Measurements from ENCODE around the gene C1orf115. TPM values are rescaled to one million over a fixed set of nuclear protein-coding genes. Genes with fewer than 3 reads are reported as not detected.
A peak's percentile ranks its signal among the peaks of the same experiment; 100 is the strongest.
"Not testable (repeated sequence)": the region's sequence is repeated elsewhere in the genome, so short reads cannot be mapped to it uniquely, and the experiment has no call there.

The C1orf115 gene
- total and polyA plus RNA-seq, 7 donors, result 3.9 to 197 (median 8.9) TPM

DNA sequence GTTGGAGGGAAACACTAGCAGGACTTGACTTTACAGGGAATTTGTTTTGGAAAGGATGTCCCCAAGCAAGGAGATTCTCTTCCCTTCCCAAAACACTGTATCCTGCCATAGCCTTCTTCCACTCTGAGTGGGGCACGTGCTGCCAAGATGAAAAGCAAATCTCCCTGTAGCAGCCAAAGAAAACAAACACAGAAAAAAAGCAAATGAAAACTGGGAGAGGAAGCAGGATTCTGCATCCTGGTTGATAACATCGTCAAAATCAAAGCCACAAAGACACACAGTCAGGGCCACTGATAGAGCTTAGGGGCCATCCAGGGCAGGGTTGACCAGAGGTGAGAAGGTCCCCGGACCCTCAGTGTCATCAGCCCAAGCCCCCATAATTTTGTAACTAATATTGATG is 42.0 kb downstream of the C1orf115 start:
- DNase-seq, result no peak
- Histone ChIP-seq H3K9me3 (no peaks in the 10 kb centered on the region), H3K36me3 (no peaks in the 10 kb centered on the region), H3K4me1 (peaks cover 0 to 22% (median 11%) of the 10 kb centered on the region in 4 donors), H3K27me3 (no peaks in the 10 kb centered on the region), H3K4me3 (no peak overlapping the region), H3K27ac (peak overlapping the region; percentile 33 to 68 (median 42))
- WGBS, 2 donors, result 42 to 56% methylated on average over 3 of the region's 3 CpGs
- TF ChIP-seq POLR2AphosphoS5 (IDR thresholded peaks at IDR 0.05), result no peak
- no peak for TF ChIP-seq EP300 (IDR thresholded peaks at IDR 0.05)
- TF ChIP-seq, protein P1, sequence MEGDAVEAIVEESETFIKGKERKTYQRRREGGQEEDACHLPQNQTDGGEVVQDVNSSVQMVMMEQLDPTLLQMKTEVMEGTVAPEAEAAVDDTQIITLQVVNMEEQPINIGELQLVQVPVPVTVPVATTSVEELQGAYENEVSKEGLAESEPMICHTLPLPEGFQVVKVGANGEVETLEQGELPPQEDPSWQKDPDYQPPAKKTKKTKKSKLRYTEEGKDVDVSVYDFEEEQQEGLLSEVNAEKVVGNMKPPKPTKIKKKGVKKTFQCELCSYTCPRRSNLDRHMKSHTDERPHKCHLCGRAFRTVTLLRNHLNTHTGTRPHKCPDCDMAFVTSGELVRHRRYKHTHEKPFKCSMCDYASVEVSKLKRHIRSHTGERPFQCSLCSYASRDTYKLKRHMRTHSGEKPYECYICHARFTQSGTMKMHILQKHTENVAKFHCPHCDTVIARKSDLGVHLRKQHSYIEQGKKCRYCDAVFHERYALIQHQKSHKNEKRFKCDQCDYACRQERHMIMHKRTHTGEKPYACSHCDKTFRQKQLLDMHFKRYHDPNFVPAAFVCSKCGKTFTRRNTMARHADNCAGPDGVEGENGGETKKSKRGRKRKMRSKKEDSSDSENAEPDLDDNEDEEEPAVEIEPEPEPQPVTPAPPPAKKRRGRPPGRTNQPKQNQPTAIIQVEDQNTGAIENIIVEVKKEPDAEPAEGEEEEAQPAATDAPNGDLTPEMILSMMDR (IDR thresholded peaks at IDR 0.05), result no peak
- no peak for TF ChIP-seq POLR2A (IDR thresholded peaks at IDR 0.05)
- intact Hi-C loops (cut with DNase I), result no loop called here

DNA sequence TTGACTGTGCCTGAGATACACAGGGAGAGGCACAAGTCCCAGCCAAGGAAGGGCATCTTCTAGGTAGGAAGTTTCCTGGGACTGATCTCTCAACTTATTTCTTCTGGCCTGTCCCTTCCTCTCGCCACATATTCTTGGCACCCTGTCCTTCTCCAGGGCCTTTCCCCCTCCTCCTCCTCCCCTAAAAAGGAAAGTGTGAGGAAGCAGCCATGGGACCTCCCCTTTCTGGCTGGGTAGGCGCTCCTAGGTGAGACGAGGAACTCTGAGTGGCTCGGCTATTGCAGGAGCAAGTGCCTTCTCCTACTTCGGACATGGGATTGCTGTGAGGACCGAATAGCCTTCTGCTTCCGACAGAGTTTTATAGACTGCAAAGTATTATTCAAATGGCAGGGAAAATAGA is 42.5 kb downstream of the C1orf115 start:
- TF ChIP-seq POLR2A (IDR thresholded peaks at IDR 0.05) (no peak), EP300 (IDR thresholded peaks at IDR 0.05) (no peak), POLR2AphosphoS5 (IDR thresholded peaks at IDR 0.05) (no peak)
- TF ChIP-seq, protein P1 (IDR thresholded peaks at IDR 0.05), result no peak
- Histone ChIP-seq H3K4me1 (peaks cover 0 to 22% (median 11%) of the 10 kb centered on the region in 4 donors), H3K4me3 (peak overlapping the region in 1 of 4 donors; percentile 4), H3K27ac (peak overlapping the region; percentile 33 to 68 (median 42)), H3K9me3 (no peaks in the 10 kb centered on the region), H3K36me3 (no peaks in the 10 kb centered on the region), H3K27me3 (no peaks in the 10 kb centered on the region)
- DNase-seq, result no peak
- intact Hi-C loops (cut with DNase I), result loop anchor here (1.0 kb wide), 1 partner anchor 42 kb away; the partner anchor contains the start of gene C1orf115
- WGBS, 2 donors, result 84% methylated on average over 7 of the region's 7 CpGs

DNA sequence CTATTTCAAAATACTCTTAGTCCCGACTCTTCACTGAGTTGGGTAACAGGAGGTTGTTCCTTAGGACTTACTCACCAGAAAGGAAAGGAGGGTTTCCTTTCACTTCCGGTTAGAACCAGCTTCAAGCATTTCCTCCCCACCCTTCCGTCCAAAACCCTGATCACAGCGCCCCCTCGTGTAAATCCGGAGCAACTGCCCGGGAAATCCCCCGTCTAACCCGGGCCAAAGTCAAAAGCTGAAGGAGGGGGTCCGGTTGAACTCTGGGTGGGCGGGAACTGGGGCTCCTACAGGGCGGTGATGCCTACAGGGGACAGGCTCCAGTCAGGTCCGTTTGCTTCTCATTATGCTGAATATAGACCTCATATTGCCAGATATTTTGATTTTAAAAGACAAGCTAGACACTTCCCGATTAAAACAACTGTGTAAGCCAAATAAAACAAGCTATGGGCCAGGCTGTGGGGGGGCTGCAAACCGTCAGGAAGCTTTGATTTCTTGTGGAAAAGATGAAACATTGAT is 43.0 kb downstream of the C1orf115 start:
- peak overlapping the region; percentile 33 to 68 (median 42) for H3K27ac ChIP-seq
- H3K9me3 ChIP-seq, result no peaks in the 10 kb centered on the region
- DNase-seq, result peak; percentile 87
- TF ChIP-seq, protein P1 (IDR thresholded peaks at IDR 0.05), result peak; percentile 39 to 88 (median 77)
- peak in 2 of 4 donors; percentile 14 to 25 for TF ChIP-seq POLR2AphosphoS5 (IDR thresholded peaks at IDR 0.05)
- TF ChIP-seq POLR2A (IDR thresholded peaks at IDR 0.05), result no peak
- TF ChIP-seq EP300 (IDR thresholded peaks at IDR 0.05), result no peak
- peak overlapping the region in 3 of 4 donors; percentile 3 to 22 (median 4) for H3K4me3 ChIP-seq
- H3K4me1 ChIP-seq, result peaks cover 0 to 22% (median 11%) of the 10 kb centered on the region in 4 donors
- intact Hi-C loops (cut with DNase I), result loop anchor here (1.0 kb wide), 1 partner anchor 43 kb away; the partner anchor contains the start of gene C1orf115
- no peaks in the 10 kb centered on the region for H3K36me3 ChIP-seq
- WGBS, 2 donors, result 1 to 4% methylated on average over 15 of the region's 15 CpGs
- H3K27me3 ChIP-seq, result no peaks in the 10 kb centered on the region

GRCh38 chr1:220734571-220735326 is 44.6 kb downstream of the C1orf115 start:
- Histone ChIP-seq H3K4me3 (no peak overlapping the region), H3K27me3 (no peaks in the 10 kb centered on the region), H3K9me3 (no peaks in the 10 kb centered on the region), H3K27ac (no peak overlapping the region), H3K4me1 (peaks cover 0 to 22% (median 11%) of the 10 kb centered on the region in 4 donors), H3K36me3 (no peaks in the 10 kb centered on the region)
- intact Hi-C loops (cut with DNase I), result no loop called here
- WGBS, 2 donors, result 16 to 65% methylated on average over 11 of the region's 11 CpGs
- no peak for DNase-seq
- TF ChIP-seq EP300 (IDR thresholded peaks at IDR 0.05) (no peak), POLR2A (IDR thresholded peaks at IDR 0.05) (no peak), POLR2AphosphoS5 (IDR thresholded peaks at IDR 0.05) (no peak)
- TF ChIP-seq, protein P1 (IDR thresholded peaks at IDR 0.05), result no peak

- WGBS, 2 donors, result 97% methylated on average over 7 of the region's 7 CpGs
- H3K9me3 ChIP-seq; DNase-seq; H3K4me3 ChIP-seq; H3K36me3 ChIP-seq; H3K27me3 ChIP-seq; H3K27ac ChIP-seq; intact Hi-C loops (cut with DNase I): not testable (repeated sequence)
- H3K4me1 ChIP-seq, result peaks cover 0 to 22% (median 11%) of the 10 kb centered on the region in 4 donors
Measured at GRCh38 chr1:220736283-220736682, 46.1 kb downstream of the C1orf115 start.

Measured in sigmoid colon (tissue), 7 donors.